Left lung (tissue), 10 donors: Measurements from ENCODE around the gene CAMSAP1. TPM values are rescaled to one million over a fixed set of nuclear protein-coding genes. Genes with fewer than 3 reads are reported as not detected.

Experiments
- ATAC-seq: fragments of 200-7000 bp; cut with Tn5 transposase; one replicate; pipeline ENCODE4 v1.9.1; 2020; ENCODE audit warnings: moderate library complexity
- DNase-seq, 4 donors: peaks; one replicate each; pipeline ENCODE4 v3.0.0-alpha.2; 2013 to 2020
- H3K27ac ChIP-seq, 2 donors: fragments of 200-600 bp; sonication (generic) in 1 of 2; one replicate each; pipeline versions ENCODE4 v1.5.0 to v1.8.0; 2020 to 2021
- H3K27me3 ChIP-seq, 2 donors: fragments of 200-600 bp; sonication (generic) in 1 of 2; one replicate each; pipeline versions ENCODE4 v1.5.0 to v1.8.0; 2020 to 2021
- H3K36me3 ChIP-seq, 2 donors: fragments of 200-600 bp; sonication (generic) in 1 of 2; one replicate each; pipeline versions ENCODE4 v1.5.0 to v1.8.0; 2020 to 2021
- H3K4me1 ChIP-seq, 2 donors: fragments of 200-600 bp; one replicate each; pipeline ENCODE4 v1.8.0; 2021
- H3K4me3 ChIP-seq, 2 donors: fragments of 200-600 bp; sonication (generic) in 1 of 2; one replicate each; pipeline versions ENCODE4 v1.5.0 to v1.8.0; 2020 to 2021; ENCODE audit warnings: mild to moderate bottlenecking in 1 of 2
- H3K9me3 ChIP-seq, 2 donors: fragments of 200-600 bp; sonication (generic) in 1 of 2; one replicate each; pipeline versions ENCODE4 v1.5.0 to v1.8.0; 2020 to 2021
- CTCF ChIP-seq, 2 donors: fragments of 200-600 bp; sonication (generic) in 1 of 2; IDR thresholded peaks; one replicate each; pipeline versions ENCODE4 v1.5.0 to v1.8.0; 2021; ENCODE audit warnings: antibody characterized with exemption in 2 of 2
- intact Hi-C, 2 donors: fragments of 100-400 bp; cut with DNase I; formaldehyde crosslinking; loops; one replicate each; pipeline versions ENCODE4 v1.11.2 to v1.14.2; 2022
- polyA plus RNA-seq, 6 donors: library from polyadenylated mRNA; unstranded; fragments of 120-200 nt; gene quantifications; one replicate each; pipeline ENCODE4 v1.2.1, GENCODE V29; 2013; ENCODE audit not compliant: insufficient read length in 6 of 6
- total RNA-seq, 2 donors: library from RNA; stranded (reverse); fragmentation: NEBNext Ultra II Directional; extraction: Animal tissue kit (Norgen Biotek cat#: 25700); gene quantifications; one replicate each; pipeline ENCODE4 v1.2.1, GENCODE V29; 2021
- donor health status: DM: no; HTN: yes; CAD: no.
- donor health status: DM: no; HTN: no; CAD: no.

CAMSAP1 gene
- total and polyA plus RNA-seq, 8 donors: 20.4 to 27.0 (median 24.0) TPM

GRCh38 chr9:135777623-135778177 is 129.6 kb downstream of the CAMSAP1 start:
- DNase-seq (no peak), ATAC-seq (no peak)
- H3K27ac ChIP-seq: no peak overlapping the region
- intact Hi-C loops: no loop called here
- no peak overlapping the region for H3K4me3 ChIP-seq
- TF ChIP-seq CTCF (IDR thresholded peaks at IDR 0.05): no peak
- H3K9me3 ChIP-seq: no peaks in the 10 kb centered on the region
- no peaks in the 10 kb centered on the region for H3K36me3 ChIP-seq
- no peaks in the 10 kb centered on the region for H3K4me1 ChIP-seq
- H3K27me3 ChIP-seq: peaks cover 0 to 25% of the 10 kb centered on the region in 2 donors

GRCh38 chr9:135776893-135777622 is 130.3 kb downstream of the CAMSAP1 start:
- Histone ChIP-seq H3K9me3 (no peaks in the 10 kb centered on the region), H3K36me3 (no peaks in the 10 kb centered on the region), H3K27ac (no peak overlapping the region), H3K27me3 (peaks cover 0 to 25% of the 10 kb centered on the region in 2 donors), H3K4me1 (no peaks in the 10 kb centered on the region), H3K4me3 (no peak overlapping the region)
- TF ChIP-seq CTCF (IDR thresholded peaks at IDR 0.05): no peak
- intact Hi-C loops: no loop called here
- DNase-seq: no peak
- ATAC-seq: no peak

DNA sequence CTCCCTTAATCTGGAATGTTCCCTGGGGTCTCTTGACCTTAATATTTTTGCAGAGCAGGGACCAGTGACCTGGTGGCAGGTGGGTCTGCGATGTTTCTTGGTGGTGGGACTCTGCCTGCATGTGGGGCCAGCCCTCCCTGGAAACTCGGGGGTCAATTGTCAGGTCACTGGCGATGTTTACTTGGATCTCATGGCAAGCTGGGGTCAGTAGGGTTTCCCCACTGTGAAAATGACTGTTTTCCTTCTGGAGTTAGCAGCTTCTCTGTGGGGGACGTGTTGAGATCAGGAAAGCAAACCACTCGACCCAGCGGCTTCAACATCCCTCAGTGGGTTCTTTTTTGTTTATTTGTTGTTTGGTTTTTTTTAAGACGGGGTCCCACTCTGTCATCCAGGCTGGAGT is 131.4 kb downstream of the CAMSAP1 start:
- no peak for TF ChIP-seq CTCF (IDR thresholded peaks at IDR 0.05)
- intact Hi-C loops: no loop called here
- H3K27me3 ChIP-seq: peaks cover 0 to 33% of the 10 kb centered on the region in 2 donors
- H3K4me1 ChIP-seq: no peaks in the 10 kb centered on the region
- no peak overlapping the region for H3K27ac ChIP-seq
- no peaks in the 10 kb centered on the region for H3K9me3 ChIP-seq
- ATAC-seq (no peak), DNase-seq (no peak)
- no peaks in the 10 kb centered on the region for H3K36me3 ChIP-seq
- H3K4me3 ChIP-seq: no peak overlapping the region

DNA sequence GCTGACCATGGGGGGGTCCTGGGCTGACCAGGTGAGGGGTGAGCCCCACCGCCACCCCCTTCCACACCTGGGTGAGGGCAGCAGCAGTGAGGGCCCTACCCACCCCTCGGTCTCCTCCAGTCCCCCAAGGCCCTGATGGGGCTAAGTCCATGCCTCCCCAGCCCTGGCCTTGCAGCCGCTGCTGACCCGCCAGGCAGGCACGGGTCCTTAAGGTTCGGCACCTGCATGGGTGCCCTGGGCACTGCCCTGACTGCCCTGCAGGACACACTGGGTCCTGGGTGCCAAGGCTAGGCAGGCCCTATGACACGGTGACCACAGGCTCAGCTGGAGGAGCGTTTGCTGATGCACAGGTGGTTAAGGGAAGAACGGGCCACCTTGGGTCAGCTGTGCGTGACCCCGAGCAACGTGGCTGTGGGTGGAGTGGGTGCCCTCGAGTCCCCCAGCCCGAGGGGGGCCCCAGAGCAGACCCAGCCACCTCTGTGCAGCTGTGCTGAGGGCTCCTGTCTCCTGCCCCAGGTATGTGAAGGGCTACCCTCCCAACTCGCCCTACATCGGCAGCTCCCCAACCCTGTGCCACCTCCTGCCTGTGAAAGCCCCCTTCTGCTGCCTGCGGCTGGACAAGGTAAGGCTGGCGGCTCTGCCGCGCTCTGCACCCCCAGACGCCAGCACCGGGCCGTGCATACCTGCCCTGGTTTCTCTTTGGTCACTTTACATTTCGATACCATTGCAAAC is 132.4 kb downstream of the CAMSAP1 start:
- Histone ChIP-seq H3K27ac (no peak overlapping the region), H3K36me3 (no peaks in the 10 kb centered on the region), H3K4me3 (no peak overlapping the region), H3K4me1 (no peaks in the 10 kb centered on the region), H3K27me3 (peaks cover 0 to 36% of the 10 kb centered on the region in 2 donors), H3K9me3 (no peaks in the 10 kb centered on the region)
- intact Hi-C loops: no loop called here
- ATAC-seq (no peak), DNase-seq (no peak)
- TF ChIP-seq CTCF (IDR thresholded peaks at IDR 0.05): no peak

DNA sequence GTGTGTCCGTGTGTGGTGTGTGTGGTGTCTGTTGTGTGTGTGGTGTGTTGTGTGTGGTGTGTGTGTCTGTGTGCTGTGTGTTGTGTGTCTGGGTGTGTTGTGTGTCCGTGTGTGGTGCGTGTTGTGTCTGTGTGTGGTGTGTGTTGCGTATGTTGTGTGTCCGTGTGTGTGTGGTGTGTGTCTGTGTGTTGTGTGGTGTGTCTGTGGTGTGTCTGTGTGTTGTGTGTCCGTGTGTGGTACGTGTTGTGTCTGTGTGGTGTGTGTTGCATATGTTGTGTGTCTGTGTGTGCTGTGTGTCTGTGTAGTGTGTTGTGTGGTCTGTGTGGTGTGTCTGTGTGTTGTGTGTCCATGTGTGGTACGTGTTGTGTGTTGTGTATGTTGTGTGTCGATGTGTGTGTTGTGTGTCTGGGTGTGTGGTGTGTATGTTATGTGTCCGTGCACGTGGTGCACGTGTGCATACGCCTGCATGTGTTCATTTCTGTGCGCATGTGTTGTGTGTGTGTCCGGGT is 133.1 kb downstream of the CAMSAP1 start:
- Histone ChIP-seq H3K27ac (no peak overlapping the region), H3K4me1 (no peaks in the 10 kb centered on the region), H3K27me3 (peaks cover 0 to 42% of the 10 kb centered on the region in 2 donors), H3K36me3 (no peaks in the 10 kb centered on the region), H3K9me3 (no peaks in the 10 kb centered on the region), H3K4me3 (no peak overlapping the region)
- no peak for TF ChIP-seq CTCF (IDR thresholded peaks at IDR 0.05)
- ATAC-seq (no peak), DNase-seq (no peak)
- intact Hi-C loops: no loop called here
